Astrocyte (in vitro differentiated cells and primary cell): ENCODE measurements around the gene OR10A7.

Experiments
- CTCF ChIP-seq: IDR thresholded peaks from 2 replicates; pipeline ENCODE4 v1.5.1; 2011; ENCODE audit warnings: low read depth, mild to moderate bottlenecking, inconsistent platforms, low read length, moderate library complexity; ENCODE audit not compliant: insufficient read depth
- EZH2 ChIP-seq: IDR thresholded peaks from 2 replicates; pipeline ENCODE4 v1.6.1; 2012; ENCODE audit warnings: mild to moderate bottlenecking, low read length, inconsistent platforms; ENCODE audit not compliant: insufficient read depth

GRCh38 chr12:55250944-55251343 lies 30.1 kb downstream of the OR10A7 start:
- TF ChIP-seq CTCF (no peak), EZH2 (no peak)
